ENCODE measurements around the gene SLC23A3. TPM values are rescaled to one million over a fixed set of nuclear protein-coding genes. Genes with fewer than 3 reads are reported as not detected.

The SLC23A3 gene
- total RNA-seq, 1 experiment from 2014 or later, result 7.1 TPM

- POLR2A ChIA-PET (ENCODE audit: unreplicated experiment), result interaction anchor here (0.6 kb wide), 1 partner anchor 932 kb away, joined by 5 read pairs; no protein-coding TSS in a partner anchor
- intact Hi-C loops (cut with micrococcal nuclease; ENCODE audit: unreplicated experiment), result no loop called here
These were observed 43.2 kb upstream of the SLC23A3 start for GRCh38 chr2:219213026-219213415.

GRCh38 chr2:219210886-219211362 lies 41.1 kb upstream of the SLC23A3 start:
- Histone ChIP-seq H3K27ac (no peak overlapping the region), H3K79me2 (ENCODE audit: low read depth) (no peaks in the 10 kb centered on the region), H3K4me3 (no peak overlapping the region), H2AFZ (no peak overlapping the region), H3K9me2 (ENCODE audit: insufficient read depth) (no peaks in the 10 kb centered on the region), H3K9me3 (ENCODE audit: insufficient read depth, low read depth) (no peaks in the 10 kb centered on the region), H3K36me3 (ENCODE audit: low read depth) (no peaks in the 10 kb centered on the region), H3K4me1 (replicated peaks; ENCODE audit: insufficient read depth) (peaks cover 15% of the 10 kb centered on the region), H3F3A (ENCODE audit: insufficient read depth, low read depth) (peaks cover 12% of the 10 kb centered on the region; the same call in 1 of the 2 replicates), H3K27me3 (ENCODE audit: insufficient read depth, low read depth) (no peaks in the 10 kb centered on the region), H4K20me1 (ENCODE audit: insufficient read depth) (no peaks in the 10 kb centered on the region), H3K4me2 (no peak overlapping the region)
- intact Hi-C loops (cut with micrococcal nuclease; ENCODE audit: unreplicated experiment), result loop anchor here (1.0 kb wide), 1 partner anchor 40 kb away; no protein-coding TSS in a partner anchor
- BruUV-seq (replicated peaks), result no TSS peak
- CTCF ChIA-PET, result interaction anchor here (0.6 kb wide), 1 partner anchor 84 kb away, joined by 4 read pairs; no protein-coding TSS in a partner anchor
- no peak for DNase-seq
- POLR2A ChIA-PET (ENCODE audit: unreplicated experiment), result interaction anchor here (0.6 to 0.7 kb wide), 2 partner anchors 52 to 69 kb away, joined by 4 to 7 read pairs; partner anchors contain the start of gene DNAJB2
- TF ChIP-seq EZH2 (IDR thresholded peaks at IDR 0.05; ENCODE audit: low read depth), result no peak
- TF ChIP-seq CTCF (conservative IDR thresholded peaks at IDR 0.05), result no peak

More at GRCh38 chr2:219213026-219213415, 43.2 kb upstream of the SLC23A3 start:
- Histone ChIP-seq H3K79me2 (ENCODE audit: low read depth) (peaks cover 7% of the 10 kb centered on the region), H3K9me3 (ENCODE audit: insufficient read depth, low read depth) (no peaks in the 10 kb centered on the region), H3K4me2 (no peak overlapping the region), H3K4me3 (no peak overlapping the region), H3K36me3 (ENCODE audit: low read depth) (no peaks in the 10 kb centered on the region), H4K20me1 (ENCODE audit: insufficient read depth) (no peaks in the 10 kb centered on the region), H3K4me1 (replicated peaks; ENCODE audit: insufficient read depth) (peaks cover 16% of the 10 kb centered on the region), H3K27ac (no peak overlapping the region), H2AFZ (no peak overlapping the region), H3K9me2 (ENCODE audit: insufficient read depth) (no peaks in the 10 kb centered on the region), H3F3A (ENCODE audit: insufficient read depth, low read depth) (peaks cover 1% of the 10 kb centered on the region; the same call in 1 of the 2 replicates), H3K27me3 (ENCODE audit: insufficient read depth, low read depth) (no peaks in the 10 kb centered on the region)
- BruUV-seq (replicated peaks), result no TSS peak
- no peak for TF ChIP-seq CTCF (conservative IDR thresholded peaks at IDR 0.05)
- CTCF ChIA-PET, result no interaction called here
- DNase-seq, result no peak

- no peak overlapping the region for H3K27ac ChIP-seq
- no peak for DNase-seq
- BruUV-seq (replicated peaks), result no TSS peak
- no peaks in the 10 kb centered on the region for H3K9me2 ChIP-seq (ENCODE audit: insufficient read depth)
- no peak overlapping the region for H2AFZ ChIP-seq
- no peaks in the 10 kb centered on the region for H3K36me3 ChIP-seq (ENCODE audit: low read depth)
- peaks cover 18% of the 10 kb centered on the region for H3K4me1 ChIP-seq (replicated peaks; ENCODE audit: insufficient read depth)
- H3K4me3 ChIP-seq, result no peak overlapping the region
- no peak overlapping the region for H3K4me2 ChIP-seq
- intact Hi-C loops (cut with micrococcal nuclease; ENCODE audit: unreplicated experiment), result no loop called here
- ChIA-PET CTCF (interaction anchor here (0.6 kb wide), 1 partner anchor 85 kb away, joined by 4 read pairs; no protein-coding TSS in a partner anchor), POLR2A (ENCODE audit: unreplicated experiment) (no interaction called here)
- no peaks in the 10 kb centered on the region for H3K27me3 ChIP-seq (ENCODE audit: insufficient read depth, low read depth)
- no peaks in the 10 kb centered on the region for H4K20me1 ChIP-seq (ENCODE audit: insufficient read depth)
- H3K9me3 ChIP-seq (ENCODE audit: insufficient read depth, low read depth), result no peaks in the 10 kb centered on the region
- TF ChIP-seq EZH2 (IDR thresholded peaks at IDR 0.05; ENCODE audit: low read depth), result no peak
- peaks cover 14% of the 10 kb centered on the region; the same call in 1 of the 2 replicates for H3F3A ChIP-seq (ENCODE audit: insufficient read depth, low read depth)
- no peaks in the 10 kb centered on the region for H3K79me2 ChIP-seq (ENCODE audit: low read depth)
These were observed 40.5 kb upstream of the SLC23A3 start for GRCh38 chr2:219210196-219210885.

All from PC-9 (cell line).